HepG2 (cell line): ENCODE results near the gene EPHB6. TPM values are rescaled to one million over a fixed set of nuclear protein-coding genes. Genes with fewer than 3 reads are reported as not detected.

Experiments used
- ATAC-seq: fragments of 200-7000 bp; cut with Tn5 transposase; 3 replicates; pipeline ENCODE4 v1.9.1; 2020; ENCODE audit warnings: mild to moderate bottlenecking, moderate library complexity
- BruUV-seq: library from RNA; stranded (reverse); fragments of 400-500 nt; replicated peaks from 2 replicates; lab custom pipeline; 2021; lab: Mats Ljungman, UMichigan
- CTCF ChIA-PET: fragments of 300-600 bp; formaldehyde crosslinking; extraction: SDS; loops from one replicate; lab custom pipeline; 2021; ENCODE audit warnings: low total read pairs, inconsistent platforms, low intra/inter-chr PET ratio; lab: Yijun Ruan, JAX
- POLR2A ChIA-PET: fragments of 350-600 bp; sonication (Branson Sonifier 250); formaldehyde crosslinking; loops from one replicate; lab custom pipeline; 2020; ENCODE audit warnings: antibody characterized with exemption, inconsistent platforms; lab: Yijun Ruan, JAX
- DNase-seq: peaks from one replicate; pipeline ENCODE4 v3.0.0-alpha.2; 2015; ENCODE audit warnings: low spot score
- FAIRE-seq: peaks from 3 replicates; lab custom pipeline; 2011; peaks lifted over from hg19 to GRCh38; lab: Jason Lieb, UNC
- H2AFZ ChIP-seq: one replicate; pipeline ENCODE4 v1.6.1; 2011; ENCODE audit warnings: low read length, inconsistent platforms
- H3K27ac ChIP-seq: fragments of 300-600 bp; 3 replicates; pipeline ENCODE4 v1.8.0; 2011; ENCODE audit warnings: mixed run types, mild to moderate bottlenecking, mixed read lengths, low read length, inconsistent platforms; ENCODE audit not compliant: insufficient read depth; ENCODE audit errors: extremely low read length
- H3K27me3 ChIP-seq, 2 experiments: fragments of 200-600 bp in 1 of 2; 2 replicates in 1 of 2; 3 replicates in 1 of 2; pipeline versions ENCODE4 v1.6.0 to v1.8.0; 2011; ENCODE audit warnings: low read length in 2 of 2, mild to moderate bottlenecking in 2 of 2, moderate library complexity in 2 of 2, inconsistent platforms in 1 of 2; ENCODE audit not compliant: insufficient read depth in 2 of 2, control insufficient read depth in 1 of 2
- H3K36me3 ChIP-seq, 2 experiments: fragments of 200-600 bp in 1 of 2; replicated peaks in 1 of 2; 2 replicates in 1 of 2; 3 replicates in 1 of 2; pipeline versions ENCODE4 v1.5.1 to v1.8.0; 2011; ENCODE audit warnings: low read length in 2 of 2, inconsistent platforms in 1 of 2; ENCODE audit not compliant: insufficient read depth in 2 of 2, control insufficient read depth in 1 of 2
- H3K4me1 ChIP-seq: 2 replicates; pipeline ENCODE4 v1.5.1; 2012; ENCODE audit warnings: low read length, inconsistent platforms; ENCODE audit not compliant: insufficient read depth
- H3K4me2 ChIP-seq: 2 replicates; pipeline ENCODE4 v1.6.0; 2011; ENCODE audit warnings: low read depth, low read length, inconsistent platforms
- H3K4me3 ChIP-seq, 3 experiments: fragments of 200-600 bp in 1 of 3; sonication (generic), shearing (Covaris generic) in 1 of 3; replicated peaks in 1 of 3; 2 replicates each; pipeline ENCODE4 v1.5.1; 2011 to 2016; ENCODE audit warnings: low read length in 3 of 3, inconsistent platforms in 2 of 3, low read depth in 2 of 3, mild to moderate bottlenecking in 2 of 3, control low read depth in 1 of 3, mixed read lengths in 1 of 3; ENCODE audit not compliant: insufficient read depth in 1 of 3
- H3K79me2 ChIP-seq: one replicate; pipeline ENCODE4 v1.6.1; 2011; ENCODE audit warnings: low read length, inconsistent platforms; ENCODE audit not compliant: insufficient read depth
- H3K9ac ChIP-seq: 2 replicates; pipeline ENCODE4 v1.6.0; 2011; ENCODE audit warnings: mild to moderate bottlenecking, low read depth, low read length, inconsistent platforms; ENCODE audit not compliant: insufficient read depth
- H3K9me3 ChIP-seq: 2 replicates; pipeline ENCODE4 v1.5.1; 2012; ENCODE audit warnings: mild to moderate bottlenecking, low read length
- H4K20me1 ChIP-seq: 2 replicates; pipeline ENCODE4 v1.6.0; 2011; ENCODE audit warnings: inconsistent platforms, mild to moderate bottlenecking, low read length, moderate library complexity; ENCODE audit not compliant: insufficient read depth
- JARID2 ChIP-seq: sonication (generic); formaldehyde crosslinking; IDR thresholded peaks from 2 replicates; pipeline ENCODE4 v1.8.1; 2023; ENCODE audit warnings: missing genetic modification reagents, inconsistent platforms; ENCODE audit not compliant: insufficient replicate concordance
- JDP2 ChIP-seq: sonication (generic); formaldehyde crosslinking; IDR thresholded peaks from 2 replicates; pipeline ENCODE4 v1.8.1; 2022; ENCODE audit warnings: missing genetic modification reagents, borderline replicate concordance
- MED1 ChIP-seq: sonication (generic); formaldehyde crosslinking; IDR thresholded peaks from 2 replicates; pipeline ENCODE4 v1.4.0; 2020; ENCODE audit warnings: missing genetic modification reagents
- RAD51 ChIP-seq: fragments of 450-650 bp; IDR thresholded peaks from 2 replicates; pipeline ENCODE4 v1.6.1; 2016; ENCODE audit warnings: borderline replicate concordance
- SRSF4 ChIP-seq: fragments of 200-400 bp; formaldehyde crosslinking; IDR thresholded peaks from one replicate; pipeline ENCODE4 v1.6.1; 2018; ENCODE audit warnings: mild to moderate bottlenecking, low read depth, low read length, moderate library complexity; ENCODE audit not compliant: poor library complexity, severe bottlenecking
- ZNF24 ChIP-seq: fragments of 450-650 bp; IDR thresholded peaks from 2 replicates; pipeline ENCODE4 v1.6.1; 2017; ENCODE audit warnings: antibody characterized with exemption, mild to moderate bottlenecking
- ZNF317 ChIP-seq: sonication (generic); formaldehyde crosslinking; IDR thresholded peaks from 2 replicates; pipeline ENCODE4 v1.5.0; 2020; ENCODE audit warnings: mild to moderate bottlenecking, missing genetic modification reagents
- ZNF503 ChIP-seq: sonication (generic); formaldehyde crosslinking; IDR thresholded peaks from 2 replicates; pipeline ENCODE4 v1.4.0; 2020; ENCODE audit warnings: missing genetic modification reagents
- ZNF615 ChIP-seq: sonication (generic); formaldehyde crosslinking; IDR thresholded peaks from 2 replicates; pipeline ENCODE4 v1.5.0; 2020; ENCODE audit warnings: mild to moderate bottlenecking, missing genetic modification reagents, borderline replicate concordance
- ZNF644 ChIP-seq: IDR thresholded peaks from 2 replicates; pipeline ENCODE4 v1.6.1; 2016; ENCODE audit warnings: low read depth
- ZNF891 ChIP-seq: sonication (generic); formaldehyde crosslinking; IDR thresholded peaks from 2 replicates; pipeline ENCODE4 v1.5.0; 2020; ENCODE audit warnings: mild to moderate bottlenecking, missing genetic modification reagents
- WGBS: methylation state at CpG from one replicate; pipeline ENCODE4 v1.1.6; 2017; ENCODE audit warnings: low lambda C conversion rate; 5-methylcytosine and 5-hydroxymethylcytosine counted together
- in situ Hi-C: cut with HindIII; loops from 2 replicates; pipeline ENCODE4 v1.10.0; 2017; ENCODE audit warnings: low pct_unique_long_range_greater_than_20kb; ENCODE audit not compliant: extremely low pct_ligation_motif_present
- intact Hi-C: fragments of 100-400 bp; cut with micrococcal nuclease; formaldehyde crosslinking; loops from one replicate; pipeline ENCODE4 v1.10.0; 2022; ENCODE audit not compliant: unreplicated experiment
- polyA plus RNA-seq, 8 experiments: library from polyadenylated mRNA; depleted of rRNA in 3 of 8; stranded (reverse) in 7 of 8; unstranded in 1 of 8; fragments of >200 nt; fragmentation: Illumina TruSeq in 4 of 8; extraction: Trizol in 4 of 8; gene quantifications; 2 replicates each; pipeline versions ENCODE4 v1.2.1 to v1.2.3, GENCODE V29; 2011 to 2016; ENCODE audit warnings: low read depth in 4 of 8, missing spikeins in 1 of 8, mixed read lengths in 1 of 8; ENCODE audit not compliant: insufficient read depth in 1 of 8
- total RNA-seq, 5 experiments: library from RNA; depleted of rRNA; stranded (reverse); fragments of >200 nt; fragmentation: Illumina TruSeq; extraction: Trizol; gene quantifications; 2 replicates each; pipeline ENCODE4 v1.2.3, GENCODE V29; 2016; ENCODE audit warnings: low read depth in 1 of 5

EPHB6 gene
- total and polyA plus RNA-seq, 2 of the 13 experiments (the other 11 are each of a cell fraction or from before 2014, with no cell fraction given): not detected

- no peak for TF ChIP-seq JDP2 (CRISPR knock-in tag)
- no peak for TF ChIP-seq JARID2 (CRISPR knock-in tag)
- TF ChIP-seq ZNF891 (CRISPR knock-in tag): no peak
- TF ChIP-seq ZNF503 (CRISPR knock-in tag): no peak
- no peak for TF ChIP-seq ZNF24
- TF ChIP-seq ZNF644: no peak
- TF ChIP-seq SRSF4: no peak
- TF ChIP-seq ZNF615 (CRISPR knock-in tag): no peak
Measured at GRCh38 chr7:142883145-142883544, 28.3 kb downstream of the EPHB6 start (continued).

GRCh38 chr7:142883571-142884285 is 28.9 kb downstream of the EPHB6 start:
- no peak for TF ChIP-seq RAD51
- TF ChIP-seq MED1 (CRISPR knock-in tag): no peak
- TF ChIP-seq ZNF317 (CRISPR knock-in tag): no peak
- TF ChIP-seq, all 625 proteins: peak for 0
- Histone ChIP-seq H3K79me2 (no peaks in the 10 kb centered on the region), H3K4me3 (no peak overlapping the region), H3K27me3 (peaks cover 1 to 11% of the 10 kb centered on the region in 2 experiments; a peak in 3 of 5 replicates), H2AFZ (no peak overlapping the region), H3K27ac (no peak overlapping the region), H4K20me1 (no peaks in the 10 kb centered on the region), H3K4me1 (no peaks in the 10 kb centered on the region), H3K9me3 (no peaks in the 10 kb centered on the region), H3K9ac (no peak overlapping the region), H3K4me2 (no peak overlapping the region), H3K36me3 (no peaks in the 10 kb centered on the region)
- no peak for ATAC-seq
- DNase-seq: no peak
- WGBS: 5% methylated on average over 4 of the region's 7 CpGs
- in situ Hi-C loops (no loop called here), intact Hi-C loops (loop anchor here (10.0 kb wide), 1 partner anchor 121 kb away; no protein-coding TSS in a partner anchor)
- FAIRE-seq: no peak
- POLR2A ChIA-PET: no interaction called here
- CTCF ChIA-PET: no interaction called here
- BruUV-seq: no TSS peak
